Measurements from ENCODE around the gene ALG14.
"Not testable (repeated sequence)": the region's sequence is repeated elsewhere in the genome, so short reads cannot be mapped to it uniquely, and the experiment has no call there.

Gene ALG14

GRCh38 chr1:94955767-94956632, 116.8 kb downstream of the ALG14 start:
- peak; percentile 59 for DNase-seq (ENCODE audit: low read depth, low spot score)

- DNase-seq (ENCODE audit: low read depth, low spot score): peak; percentile 52
Observed at GRCh38 chr1:94954263-94955220, 118.2 kb downstream of the ALG14 start.

GRCh38 chr1:94953746-94954145, 119.0 kb downstream of the ALG14 start:
- DNase-seq (ENCODE audit: low read depth, low spot score): no peak

- no peak for DNase-seq (ENCODE audit: low read depth, low spot score)
Observed at GRCh38 chr1:94953107-94953506, 119.6 kb downstream of the ALG14 start.

GRCh38 chr1:94952539-94952938, 120.2 kb downstream of the ALG14 start:
- DNase-seq (ENCODE audit: low read depth, low spot score): no peak

GRCh38 chr1:94951509-94952208, 121.1 kb downstream of the ALG14 start:
- DNase-seq (ENCODE audit: low read depth, low spot score): no peak

GRCh38 chr1:94951046-94951445, 121.7 kb downstream of the ALG14 start:
- no peak for DNase-seq (ENCODE audit: low read depth, low spot score)

- DNase-seq (ENCODE audit: low read depth, low spot score): no peak
Observed at GRCh38 chr1:94949681-94950661, 122.8 kb downstream of the ALG14 start.

- DNase-seq (ENCODE audit: low read depth, low spot score): no peak
Observed at GRCh38 chr1:94947437-94947836, 125.3 kb downstream of the ALG14 start.

- DNase-seq (ENCODE audit: low read depth, low spot score): no peak
Observed at GRCh38 chr1:94946886-94947285, 125.9 kb downstream of the ALG14 start.

- DNase-seq (ENCODE audit: low read depth, low spot score): no peak
Observed at GRCh38 chr1:94942171-94943128, 130.3 kb downstream of the ALG14 start.

GRCh38 chr1:94941480-94941879, 131.3 kb downstream of the ALG14 start:
- not testable (repeated sequence) for DNase-seq (ENCODE audit: low read depth, low spot score)

GRCh38 chr1:94940738-94941137, 132.0 kb downstream of the ALG14 start:
- DNase-seq (ENCODE audit: low read depth, low spot score): no peak

GRCh38 chr1:94937820-94938219, 134.9 kb downstream of the ALG14 start:
- DNase-seq (ENCODE audit: low read depth, low spot score): no peak

- DNase-seq (ENCODE audit: low read depth, low spot score): no peak
Observed at GRCh38 chr1:94936861-94937620, 135.7 kb downstream of the ALG14 start.

- DNase-seq (ENCODE audit: low read depth, low spot score): no peak
Observed at GRCh38 chr1:94935476-94935875, 137.3 kb downstream of the ALG14 start.

GRCh38 chr1:94935034-94935433, 137.7 kb downstream of the ALG14 start:
- no peak for DNase-seq (ENCODE audit: low read depth, low spot score)

- DNase-seq (ENCODE audit: low read depth, low spot score): no peak
Observed at GRCh38 chr1:94934551-94934950, 138.2 kb downstream of the ALG14 start.
